Left ventricle myocardium inferior (tissue), 1 donor: ENCODE data around the gene PIK3C2G. TPM values are rescaled to one million over a fixed set of nuclear protein-coding genes. Genes with fewer than 3 reads are reported as not detected.

Experiments
- DNase-seq: peaks from one replicate; pipeline ENCODE4 v3.0.0-alpha.2; 2020
- H3K27ac ChIP-seq: fragments of 200-600 bp; replicated peaks from 2 replicates; pipeline ENCODE4 v1.8.0; 2021
- H3K27me3 ChIP-seq: fragments of 200-600 bp; 2 replicates; pipeline ENCODE4 v1.8.0; 2021; ENCODE audit warnings: low read depth
- H3K36me3 ChIP-seq: fragments of 200-600 bp; 2 replicates; pipeline ENCODE4 v1.8.0; 2021
- H3K4me1 ChIP-seq: fragments of 200-600 bp; 2 replicates; pipeline ENCODE4 v1.8.0; 2021
- H3K4me3 ChIP-seq: fragments of 200-600 bp; 2 replicates; pipeline ENCODE4 v1.8.0; 2021; ENCODE audit warnings: mild to moderate bottlenecking, moderate library complexity
- H3K9me3 ChIP-seq: fragments of 200-600 bp; replicated peaks from 2 replicates; pipeline ENCODE4 v1.8.0; 2021
- CTCF ChIP-seq: fragments of 200-600 bp; IDR thresholded peaks from 2 replicates; pipeline ENCODE4 v1.8.0; 2021; ENCODE audit warnings: antibody characterized with exemption, mild to moderate bottlenecking, borderline replicate concordance
- intact Hi-C: fragments of 100-400 bp; cut with micrococcal nuclease; formaldehyde crosslinking; loops from one replicate; pipeline ENCODE4 v1.11.0; 2022
- total RNA-seq: library from RNA; stranded (reverse); fragmentation: NEBNext Ultra II Directional; extraction: Animal tissue kit (Norgen Biotek cat#: 25700); gene quantifications from one replicate; pipeline ENCODE4 v1.2.1, GENCODE V29; 2021
- donor health status: DM: no; HTN: yes; CAD: no; lungs with severe emphysema.

PIK3C2G gene
- total RNA-seq, 1 donor from 2014 or later: not detected

GRCh38 chr12:18239526-18239925, 21.8 kb upstream of the PIK3C2G start:
- Histone ChIP-seq H3K36me3 (no peaks in the 10 kb centered on the region), H3K27me3 (no peaks in the 10 kb centered on the region), H3K4me1 (no peaks in the 10 kb centered on the region), H3K27ac (no peak overlapping the region), H3K9me3 (peaks cover 32% of the 10 kb centered on the region), H3K4me3 (no peak overlapping the region)
- intact Hi-C loops: no loop called here
- no peak for TF ChIP-seq CTCF
- DNase-seq: no peak

GRCh38 chr12:18242380-18243089, 18.8 kb upstream of the PIK3C2G start:
- no peak for DNase-seq

GRCh38 chr12:18243238-18243637, 18.1 kb upstream of the PIK3C2G start:
- H3K36me3 ChIP-seq: no peaks in the 10 kb centered on the region
- no peak for DNase-seq
- intact Hi-C loops: no loop called here
- H3K4me1 ChIP-seq: no peaks in the 10 kb centered on the region
- no peaks in the 10 kb centered on the region for H3K9me3 ChIP-seq
- TF ChIP-seq CTCF: no peak
- no peaks in the 10 kb centered on the region for H3K27me3 ChIP-seq
- H3K27ac ChIP-seq: no peak overlapping the region
- H3K4me3 ChIP-seq: no peak overlapping the region

More at GRCh38 chr12:18242380-18243089, 18.8 kb upstream of the PIK3C2G start:
- intact Hi-C loops: no loop called here
- Histone ChIP-seq H3K27me3 (no peaks in the 10 kb centered on the region), H3K9me3 (peaks cover 2% of the 10 kb centered on the region), H3K4me3 (no peak overlapping the region), H3K36me3 (no peaks in the 10 kb centered on the region), H3K4me1 (no peaks in the 10 kb centered on the region), H3K27ac (no peak overlapping the region)
- no peak for TF ChIP-seq CTCF

GRCh38 chr12:18246066-18246465, 15.3 kb upstream of the PIK3C2G start:
- Histone ChIP-seq H3K9me3 (no peaks in the 10 kb centered on the region), H3K27me3 (no peaks in the 10 kb centered on the region), H3K4me3 (no peak overlapping the region), H3K4me1 (no peaks in the 10 kb centered on the region), H3K27ac (no peak overlapping the region), H3K36me3 (no peaks in the 10 kb centered on the region)
- DNase-seq: no peak
- intact Hi-C loops: no loop called here
- peak; percentile 3 for TF ChIP-seq CTCF

GRCh38 chr12:18250313-18250916, 10.9 kb upstream of the PIK3C2G start:
- Histone ChIP-seq H3K27me3 (no peaks in the 10 kb centered on the region), H3K9me3 (no peaks in the 10 kb centered on the region), H3K4me1 (no peaks in the 10 kb centered on the region), H3K36me3 (no peaks in the 10 kb centered on the region), H3K27ac (no peak overlapping the region), H3K4me3 (no peak overlapping the region)
- intact Hi-C loops: no loop called here
- peak; percentile 74 for TF ChIP-seq CTCF
- DNase-seq: no peak
